Right hindlimb (tissue), 1 donor: Measurements from ENCODE around the gene CCDC122.

Source experiments
- DNase-seq: peaks from one replicate; pipeline ENCODE4 v3.0.0-alpha.2; 2018

Gene CCDC122

DNA sequence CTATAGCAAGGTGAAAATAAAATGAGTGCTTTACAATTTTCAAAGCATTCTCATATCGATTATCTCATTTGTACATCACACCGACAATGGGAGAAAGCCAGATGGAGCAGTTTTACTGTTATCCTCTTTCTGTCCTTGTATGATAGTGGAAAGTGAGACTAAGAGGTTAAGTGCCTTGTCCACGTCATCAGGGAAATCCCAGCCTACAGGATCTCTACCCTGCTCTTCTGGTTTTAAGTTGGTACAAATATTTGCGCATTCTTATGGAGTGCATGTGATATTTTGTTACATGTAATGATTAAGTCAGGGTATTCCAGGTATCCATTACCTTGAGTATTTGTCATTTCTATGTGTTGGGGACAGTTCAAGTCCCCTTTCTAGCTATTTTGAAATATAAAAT lies 80.3 kb downstream of the CCDC122 start:
- no peak for DNase-seq

DNA sequence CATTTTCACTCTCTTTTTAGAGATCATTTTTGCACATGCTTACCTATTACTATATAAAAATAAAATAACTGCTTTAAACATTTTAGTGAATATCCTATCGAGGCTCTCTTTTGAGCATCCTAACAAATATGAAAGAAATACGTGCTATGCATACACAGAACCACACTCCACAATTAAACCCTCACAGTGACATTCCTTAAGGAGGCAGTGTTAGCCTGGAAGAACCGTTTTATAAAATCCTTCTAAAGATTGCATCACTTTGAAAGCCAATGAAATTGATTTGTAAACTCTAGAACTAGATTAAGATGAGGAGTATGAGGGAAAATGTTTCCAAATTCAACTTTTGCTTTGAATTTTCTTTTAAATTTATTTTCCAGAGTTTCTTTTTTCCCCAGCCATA lies 81.7 kb downstream of the CCDC122 start:
- no peak for DNase-seq

GRCh38 chr13:43797159-43797558 lies 82.4 kb downstream of the CCDC122 start:
- DNase-seq: no peak

DNA sequence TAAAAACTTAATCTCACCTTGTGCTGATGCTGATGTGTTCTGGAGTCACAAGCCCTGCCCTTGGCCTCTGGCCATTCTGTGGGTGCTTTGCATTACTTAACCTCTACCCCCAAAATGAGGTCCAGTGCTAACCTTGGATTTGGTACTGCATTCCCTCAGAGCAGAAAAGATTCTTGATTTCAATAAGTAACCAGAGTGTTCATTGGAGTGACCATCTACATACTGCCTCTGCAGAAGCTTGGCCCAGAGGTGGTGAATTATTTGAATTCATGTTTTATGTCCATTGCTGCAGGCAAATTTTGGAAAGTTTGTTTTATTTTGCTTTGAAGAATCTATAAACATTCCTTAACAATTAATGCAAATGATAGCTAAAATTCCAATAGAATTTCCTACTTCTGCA lies 85.1 kb downstream of the CCDC122 start:
- no peak for DNase-seq

GRCh38 chr13:43792076-43792881 lies 87.3 kb downstream of the CCDC122 start:
- DNase-seq: no peak

GRCh38 chr13:43787997-43788396 lies 91.5 kb downstream of the CCDC122 start:
- peak; percentile 47 for DNase-seq

DNA sequence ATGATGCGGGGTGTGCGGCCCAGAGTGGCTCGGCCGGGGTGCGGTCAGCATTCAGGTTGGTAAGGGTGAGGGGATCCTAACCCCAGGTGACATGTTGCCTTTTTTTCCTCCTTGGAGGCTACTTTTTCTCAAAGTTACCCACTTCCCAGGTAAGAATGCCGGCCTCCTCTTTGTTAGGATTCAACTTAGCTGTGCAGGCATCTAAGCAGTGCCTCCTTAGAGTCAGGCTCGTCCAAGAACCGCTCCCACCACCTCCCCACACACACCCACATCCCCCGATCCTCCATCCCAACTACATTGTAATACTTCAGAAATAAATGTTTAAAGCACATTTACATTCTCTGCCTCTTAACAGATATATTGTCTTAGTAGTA lies 92.0 kb downstream of the CCDC122 start:
- no peak for DNase-seq

DNA sequence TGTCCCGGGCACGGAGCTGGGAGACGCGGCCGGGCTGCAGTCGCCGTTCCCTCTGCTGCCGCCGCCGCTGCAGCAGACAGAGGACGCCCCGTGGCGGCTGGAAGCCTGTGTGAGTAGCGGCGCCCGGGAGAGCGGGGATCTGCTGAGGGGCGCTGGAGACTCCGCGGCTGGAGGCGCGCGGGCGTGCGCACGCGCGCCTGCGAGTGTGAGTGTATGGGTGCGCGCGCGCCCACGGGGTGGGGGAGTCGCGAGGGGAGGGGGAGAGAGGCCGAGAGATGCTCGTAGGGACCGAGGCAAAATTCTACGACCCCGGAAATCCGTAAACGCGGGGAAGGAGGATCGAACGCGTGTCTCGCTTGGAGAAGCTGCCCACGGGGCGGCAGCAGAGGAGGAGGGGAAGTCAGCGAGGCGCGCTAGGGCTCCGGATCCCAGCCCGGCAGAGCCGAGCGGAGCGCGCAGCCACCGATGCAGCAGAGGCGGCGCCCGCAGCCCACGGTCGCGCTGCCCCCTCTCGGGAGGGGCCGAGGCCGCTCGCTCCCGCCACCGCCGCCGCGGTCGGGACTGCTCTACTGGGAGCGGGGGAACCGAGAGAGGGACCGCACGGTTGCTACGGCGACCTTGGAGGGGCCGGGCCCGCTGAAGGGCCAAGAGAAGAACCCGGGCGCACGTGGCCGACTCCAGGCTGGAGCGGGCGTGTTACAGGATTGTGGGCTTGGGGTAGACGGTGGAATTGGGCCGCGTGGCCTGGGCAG lies 92.6 kb downstream of the CCDC122 start, which contains the start of gene ENOX1:
TSS of gene ENOX1 (minus strand) at position 207 of the 752 bp plus-strand sequence.
- peak; percentile 92 for DNase-seq

- no peak for DNase-seq
Observed at GRCh38 chr13:43786472-43786765, 93.1 kb downstream of the CCDC122 start.
